Measurements from ENCODE around the gene SHLD1.
"Not testable (repeated sequence)": the region's sequence is repeated elsewhere in the genome, so short reads cannot be mapped to it uniquely, and the experiment has no call there.

Gene SHLD1

DNA sequence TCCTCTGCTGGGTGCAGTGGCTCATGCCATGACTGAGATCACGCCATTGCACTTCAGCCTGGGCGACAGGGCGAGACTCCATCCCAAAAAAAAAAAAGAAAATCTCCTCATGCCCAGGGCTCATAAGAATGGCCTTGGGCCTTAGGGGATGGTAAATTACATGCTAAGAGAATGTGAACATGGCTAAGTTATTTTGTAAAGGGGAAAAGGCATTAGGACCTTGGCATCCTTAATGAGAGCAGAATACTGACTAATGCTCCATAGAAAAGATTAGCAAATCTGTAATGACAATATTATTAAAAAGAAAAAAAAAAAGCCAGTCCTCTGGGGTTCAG, 12.6 kb upstream of the SHLD1 start:
- DNase-seq, result no peak

- DNase-seq, result no peak
Observed at GRCh38 chr20:5737966-5738365, 12.2 kb upstream of the SHLD1 start.

DNA sequence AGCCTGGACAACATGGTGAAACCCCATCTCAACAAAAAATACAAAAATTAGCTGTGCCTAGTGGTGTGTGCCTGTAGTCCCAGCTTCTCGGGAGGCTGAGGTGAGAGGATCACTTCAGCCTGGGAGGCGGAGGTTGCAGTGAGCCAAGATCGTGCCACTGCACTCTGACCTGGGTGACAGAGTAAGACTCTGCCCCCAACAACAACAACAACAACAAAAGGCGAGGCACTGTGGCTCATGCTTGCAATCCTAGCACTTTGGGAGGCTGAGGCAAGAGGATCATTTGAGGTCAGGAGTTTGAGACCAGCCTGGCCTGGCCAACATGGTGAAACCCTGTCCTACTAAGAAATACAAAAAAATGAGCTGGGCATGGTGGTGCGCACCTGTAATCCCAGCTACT, 9.6 kb upstream of the SHLD1 start:
- DNase-seq, result not testable (repeated sequence)

DNA sequence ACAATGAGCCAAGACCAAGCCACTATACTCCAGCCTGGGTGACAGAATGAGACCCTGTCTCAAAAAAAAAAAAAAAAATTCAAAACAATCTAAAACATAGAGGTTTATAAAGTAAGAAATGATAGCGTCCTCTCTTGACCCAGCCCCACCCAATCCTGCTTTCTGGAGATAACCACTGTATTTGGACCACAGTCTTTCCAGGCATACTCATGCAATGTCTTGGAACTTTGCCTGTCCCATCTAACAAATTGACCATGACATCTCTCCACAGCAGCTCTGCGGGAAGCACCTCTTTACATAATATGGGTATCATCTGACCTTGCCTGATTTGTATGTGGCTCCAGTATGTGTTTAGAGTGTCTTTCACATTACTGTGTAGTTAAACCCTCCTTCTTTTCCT, 9.1 kb upstream of the SHLD1 start:
- no peak for DNase-seq

- no peak for DNase-seq
Observed at GRCh38 chr20:5742041-5742440, 8.2 kb upstream of the SHLD1 start.

GRCh38 chr20:5745416-5746030, 4.7 kb upstream of the SHLD1 start:
- no peak for DNase-seq

DNA sequence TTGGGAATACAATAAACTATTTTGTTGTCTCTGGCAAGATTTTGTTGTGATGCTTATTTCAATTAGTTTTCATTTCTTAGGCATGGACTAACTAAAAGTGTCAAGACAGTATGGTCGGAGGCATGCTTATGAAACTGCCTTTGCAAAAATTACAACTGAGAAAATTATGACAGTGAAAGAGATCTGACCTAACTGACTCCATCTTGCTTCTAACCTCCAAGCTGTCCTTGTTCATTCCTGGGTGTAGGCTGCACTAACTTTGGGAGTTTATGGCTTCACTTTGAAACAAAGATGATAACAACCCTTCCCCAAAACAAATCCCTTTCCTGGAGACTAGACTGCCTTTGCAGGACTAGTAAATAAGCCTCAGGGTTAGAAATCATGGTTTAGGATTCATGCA, 4.1 kb upstream of the SHLD1 start:
- DNase-seq, result no peak

DNA sequence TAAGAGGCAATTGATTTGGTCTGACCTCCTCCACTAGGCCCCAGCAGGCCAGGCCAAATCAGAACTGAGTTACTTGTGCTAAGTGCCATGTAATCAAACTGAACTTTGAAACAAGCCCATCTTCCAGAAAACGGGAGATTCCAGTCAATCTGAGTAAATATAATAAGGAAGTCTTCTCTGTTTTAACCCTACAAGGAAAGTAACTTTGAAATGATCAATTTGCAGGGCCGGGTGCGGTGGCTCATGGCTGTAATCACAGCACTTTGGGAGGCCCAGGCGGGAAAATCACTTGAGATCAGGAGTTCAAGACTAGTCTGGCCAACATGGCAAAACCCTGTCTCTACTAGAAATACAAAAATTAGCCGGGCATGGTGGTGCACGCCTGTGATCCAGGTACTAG, 2.0 kb upstream of the SHLD1 start:
- DNase-seq, result no peak

DNA sequence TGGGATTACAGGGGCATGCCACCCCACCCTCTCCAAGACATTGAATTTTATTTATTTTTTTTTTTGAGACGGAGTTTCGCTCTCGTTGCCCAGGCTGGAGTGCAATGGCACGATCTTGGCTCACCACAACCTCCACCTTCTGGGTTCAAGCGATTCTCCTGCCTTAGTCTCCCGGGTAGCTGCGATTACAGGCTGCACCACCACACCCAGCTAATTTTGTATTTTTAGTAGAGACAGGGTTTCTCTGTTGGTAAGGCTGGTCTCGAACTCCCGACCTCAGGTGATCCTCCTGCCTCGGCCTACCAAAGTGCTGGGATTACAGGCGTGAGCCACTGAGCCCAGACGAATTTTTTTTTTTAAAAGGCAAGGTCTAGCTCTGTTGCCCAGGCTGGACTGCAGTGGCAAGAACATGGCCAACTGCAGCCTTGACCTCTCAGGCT, 669 bp upstream of the SHLD1 start:
- DNase-seq, result not testable (repeated sequence)

GRCh38 chr20:5751856-5752255, 1.7 kb downstream of the SHLD1 start:
- DNase-seq, result no peak

GRCh38 chr20:5753814-5754213, 3.6 kb downstream of the SHLD1 start:
- no peak for DNase-seq

DNA sequence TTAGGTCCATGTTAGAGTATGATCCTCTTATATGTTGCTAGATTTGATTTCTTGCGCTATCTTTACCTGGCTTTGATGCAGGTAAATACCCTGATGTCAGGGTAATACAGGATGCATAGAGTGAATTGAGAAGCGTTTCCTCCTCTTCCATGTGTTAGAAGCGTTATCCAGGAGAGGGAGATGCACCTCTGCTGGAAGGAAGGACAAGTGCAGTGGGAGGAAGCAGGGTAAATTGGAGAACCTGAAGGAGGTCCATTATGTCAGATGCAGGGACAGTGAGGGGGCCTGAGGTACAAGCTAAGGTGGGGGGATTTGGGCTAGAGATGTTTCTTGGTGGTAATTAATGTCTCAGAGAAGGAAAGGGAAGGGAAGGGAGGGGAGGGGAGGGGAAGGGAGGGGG, 7.7 kb downstream of the SHLD1 start:
- DNase-seq, result no peak

GRCh38 chr20:5766085-5766764, 16.0 kb downstream of the SHLD1 start:
- DNase-seq, result no peak

GRCh38 chr20:5767493-5768098, 17.4 kb downstream of the SHLD1 start:
- peak; percentile 75 to 84 for DNase-seq

- no peak for DNase-seq
Observed at GRCh38 chr20:5770231-5770986, 20.2 kb downstream of the SHLD1 start.

GRCh38 chr20:5770987-5771318, 20.8 kb downstream of the SHLD1 start:
- no peak for DNase-seq

DNA sequence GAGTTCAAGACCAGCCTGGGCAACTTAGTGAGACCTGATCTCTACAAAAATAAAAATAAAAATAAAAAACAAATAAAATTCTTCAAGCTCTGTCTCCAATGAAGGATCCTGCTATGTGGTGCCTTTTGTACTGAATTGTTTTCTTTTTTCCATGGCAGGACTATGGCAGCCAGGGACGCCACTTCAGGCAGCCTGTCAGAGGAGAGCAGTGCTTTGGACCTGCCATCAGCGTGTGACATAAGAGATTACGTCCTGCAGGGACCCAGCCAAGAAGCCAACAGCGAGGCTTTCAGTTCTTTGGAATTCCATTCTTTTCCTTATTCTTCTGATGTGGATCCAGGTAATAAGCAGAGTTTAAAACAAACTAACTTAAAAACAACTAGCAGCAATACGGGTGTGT, 22.5 kb downstream of the SHLD1 start:
- DNase-seq, result no peak

GRCh38 chr20:5773589-5773988, 23.4 kb downstream of the SHLD1 start:
- no peak for DNase-seq

- no peak for DNase-seq
Observed at GRCh38 chr20:5776077-5776476, 25.9 kb downstream of the SHLD1 start.

- DNase-seq, result no peak
Observed at GRCh38 chr20:5779071-5779900, 29.1 kb downstream of the SHLD1 start.

DNA sequence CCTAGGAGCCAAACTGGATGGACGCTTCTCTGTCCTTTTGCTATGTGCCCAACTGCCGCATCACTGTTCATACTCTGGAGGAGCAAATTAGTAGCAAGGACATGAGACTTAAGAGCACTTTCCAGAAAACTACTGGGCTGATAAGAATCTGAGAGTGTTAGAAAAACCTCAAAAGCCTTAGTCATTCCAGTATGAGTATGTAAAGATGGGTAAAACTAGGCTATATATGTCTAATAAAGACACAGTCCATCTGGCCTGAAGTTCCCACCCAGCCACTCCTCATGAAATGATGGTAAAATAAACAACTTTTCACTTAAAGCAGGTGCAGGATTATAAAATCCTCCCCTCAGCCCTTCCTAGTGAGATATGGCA, 30.6 kb downstream of the SHLD1 start:
- no peak for DNase-seq

DNA sequence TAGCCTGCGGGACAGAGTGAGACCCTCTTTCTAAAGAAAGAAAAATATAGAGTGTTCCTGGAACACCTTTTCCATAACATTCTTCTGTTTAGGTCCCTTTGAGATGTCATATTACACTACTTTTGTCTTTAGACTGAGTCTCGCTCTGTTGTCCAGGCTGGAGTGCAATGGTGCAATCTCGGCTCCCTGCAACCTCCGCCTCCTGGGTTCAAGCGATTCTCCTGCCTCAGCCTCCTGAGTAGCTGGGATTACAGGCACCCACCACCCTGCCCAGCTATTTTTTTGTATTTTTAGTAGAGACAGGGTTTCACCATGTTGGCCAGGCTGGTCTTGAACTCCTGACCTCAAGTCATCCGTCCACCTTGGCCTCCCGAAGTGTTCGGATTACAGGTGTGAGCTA, 31.2 kb downstream of the SHLD1 start:
- not testable (repeated sequence) for DNase-seq
